Stimulated activated CD4-positive, alpha-beta T cell treated with anti-CD3 and anti-CD28 coated beads, Interleukin-15, amount 100 ng/mL, for 1 hour (primary cell): ENCODE results near the gene PRXL2B.
"Not testable (repeated sequence)": the region's sequence is repeated elsewhere in the genome, so short reads cannot be mapped to it uniquely, and the experiment has no call there.

Experiments used
- DNase-seq, 2 donors: peaks; one replicate each; pipeline ENCODE4 v3.0.0-alpha.2; 2020; ENCODE audit warnings: low read depth in 1 of 2, low spot score in 1 of 2

PRXL2B gene

GRCh38 chr1:2564006-2564814 is 22.4 kb upstream of the PRXL2B start:
- DNase-seq = no peak

- no peak for DNase-seq
These were observed 21.7 kb upstream of the PRXL2B start for GRCh38 chr1:2564815-2565374.

GRCh38 chr1:2566101-2567045 is 20.2 kb upstream of the PRXL2B start:
- no peak for DNase-seq

- DNase-seq = no peak
These were observed 19.4 kb upstream of the PRXL2B start for GRCh38 chr1:2567083-2567679.

GRCh38 chr1:2568187-2568816 is 18.3 kb upstream of the PRXL2B start:
- DNase-seq = not testable (repeated sequence)

GRCh38 chr1:2569060-2569459 is 17.5 kb upstream of the PRXL2B start:
- no peak for DNase-seq

- DNase-seq = not testable (repeated sequence)
These were observed 16.9 kb upstream of the PRXL2B start for GRCh38 chr1:2569703-2570102.

- no peak for DNase-seq
These were observed 16.2 kb upstream of the PRXL2B start for GRCh38 chr1:2570332-2570731.

GRCh38 chr1:2571348-2571747 is 15.2 kb upstream of the PRXL2B start:
- no peak for DNase-seq

GRCh38 chr1:2573250-2573920 is 13.2 kb upstream of the PRXL2B start:
- DNase-seq = no peak

GRCh38 chr1:2574350-2574749 is 12.2 kb upstream of the PRXL2B start:
- no peak for DNase-seq

- no peak for DNase-seq
These were observed 10.5 kb upstream of the PRXL2B start for GRCh38 chr1:2575801-2576663.

GRCh38 chr1:2577565-2578075 is 9.0 kb upstream of the PRXL2B start:
- DNase-seq = not testable (repeated sequence)

- DNase-seq = no peak
These were observed 7.8 kb upstream of the PRXL2B start for GRCh38 chr1:2578758-2579118.

- no peak for DNase-seq
These were observed 5.9 kb upstream of the PRXL2B start for GRCh38 chr1:2580691-2581090.

GRCh38 chr1:2582391-2582790 is 4.2 kb upstream of the PRXL2B start:
- no peak for DNase-seq

GRCh38 chr1:2583331-2583791 is 3.2 kb upstream of the PRXL2B start:
- DNase-seq = no peak

GRCh38 chr1:2583871-2584351 is 2.7 kb upstream of the PRXL2B start:
- no peak for DNase-seq
